B cell (primary cell): ENCODE measurements around the gene PTPRE. TPM values are rescaled to one million over a fixed set of nuclear protein-coding genes. Genes with fewer than 3 reads are reported as not detected.

Experiments used
- ATAC-seq: fragments of 200-7000 bp; cut with Tn5 transposase; one replicate; pipeline ENCODE4 v1.10.0; 2021; ENCODE audit warnings: low read depth, mild to moderate bottlenecking, moderate number of reproducible peaks, moderate library complexity
- CTCF ChIA-PET: fragments of 350-600 bp; sonication (Branson Sonifier 250); formaldehyde crosslinking; loops from one replicate; lab custom pipeline; 2021; ENCODE audit warnings: antibody characterized with exemption, inconsistent platforms; lab: Charles Lee
- POLR2A ChIA-PET: fragments of 350-600 bp; sonication (Branson Sonifier 250); formaldehyde crosslinking; loops from one replicate; lab custom pipeline; 2021; ENCODE audit warnings: antibody characterized with exemption; lab: Charles Lee
- DNase-seq: peaks from one replicate; pipeline ENCODE4 v3.0.0; 2013
- H2AFZ ChIP-seq: 2 replicates; pipeline ENCODE4 v1.6.1; 2012; ENCODE audit warnings: mild to moderate bottlenecking, low read depth, low read length; ENCODE audit not compliant: insufficient read depth, poor library complexity, severe bottlenecking
- H3K27ac ChIP-seq, 2 donors: 1 replicate in 1 of 2; 2 replicates in 1 of 2; pipeline ENCODE4 v1.5.1; 2012 to 2013; ENCODE audit warnings: low read length in 2 of 2, mild to moderate bottlenecking in 2 of 2, moderate library complexity in 1 of 2
- H3K27me3 ChIP-seq, 4 experiments: fragments of 200-600 bp in 1 of 4; sonication (generic) in 1 of 4; replicated peaks in 1 of 4; 1 replicate in 2 of 4; 2 replicates in 2 of 4; pipeline versions ENCODE4 v1.6.1 to v1.7.0; 2013 to 2016; ENCODE audit warnings: low read length in 3 of 4, mild to moderate bottlenecking in 2 of 4, mixed read lengths in 1 of 4, moderate library complexity in 1 of 4; ENCODE audit not compliant: insufficient read depth in 4 of 4, control insufficient read depth in 3 of 4; ENCODE audit errors: control extremely low read depth in 1 of 4
- H3K36me3 ChIP-seq, 2 experiments: replicated peaks in 1 of 2; 1 replicate in 1 of 2; 2 replicates in 1 of 2; pipeline versions ENCODE4 v1.6.1 to v1.7.1; 2013; ENCODE audit warnings: low read length in 1 of 2; ENCODE audit not compliant: insufficient read depth in 2 of 2, control insufficient read depth in 1 of 2; ENCODE audit errors: control extremely low read depth in 1 of 2, extremely low read depth in 1 of 2
- H3K4me1 ChIP-seq, 2 donors: fragments of 200-600 bp in 1 of 2; sonication (generic) in 1 of 2; 1 replicate in 1 of 2; 2 replicates in 1 of 2; pipeline versions ENCODE4 v1.5.1 to v1.6.1; 2013 to 2017; ENCODE audit warnings: low read length in 2 of 2; ENCODE audit not compliant: control insufficient read depth in 2 of 2, insufficient read depth in 2 of 2
- H3K4me2 ChIP-seq: replicated peaks from 2 replicates; pipeline ENCODE3; 2012; ENCODE audit warnings: mild to moderate bottlenecking, low read depth, low read length; ENCODE audit not compliant: poor library complexity, severe bottlenecking
- H3K4me3 ChIP-seq, 5 experiments: fragments of 200-600 bp in 1 of 5; sonication (generic) in 1 of 5; 1 replicate in 3 of 5; 2 replicates in 2 of 5; pipeline versions ENCODE4 v1.5.1 to v1.7.0; 2011 to 2016; ENCODE audit warnings: low read length in 4 of 5, mild to moderate bottlenecking in 4 of 5, low read depth in 2 of 5, control low read depth in 1 of 5, moderate library complexity in 1 of 5; ENCODE audit not compliant: insufficient read depth in 1 of 5; ENCODE audit errors: control extremely low read depth in 1 of 5, extremely low read depth in 1 of 5
- H3K79me2 ChIP-seq: fragments of 200-600 bp; sonication (generic); one replicate; pipeline ENCODE4 v1.6.0; 2016; ENCODE audit warnings: low read length; ENCODE audit not compliant: control insufficient read depth, insufficient read depth
- H3K9ac ChIP-seq: fragments of 200-600 bp; sonication (generic); 2 replicates; pipeline ENCODE4 v1.6.1; 2017; ENCODE audit warnings: mild to moderate bottlenecking, low read length, moderate library complexity
- H3K9me3 ChIP-seq, 3 donors: one replicate each; pipeline versions ENCODE4 v1.6.1 to v1.7.1; 2013; ENCODE audit warnings: low read length in 2 of 3; ENCODE audit not compliant: control insufficient read depth in 2 of 3, insufficient read depth in 1 of 3; ENCODE audit errors: control extremely low read depth in 1 of 3
- H4K20me1 ChIP-seq: 2 replicates; pipeline ENCODE4 v1.6.0; 2012; ENCODE audit warnings: mild to moderate bottlenecking, low read length; ENCODE audit not compliant: insufficient read depth, control insufficient read depth, poor library complexity, severe bottlenecking
- H3K27ac Mint-ChIP-seq: one replicate; pipeline ENCODE4 v1.8.0; 2021; ENCODE audit warnings: mixed read lengths
- H3K27me3 Mint-ChIP-seq: one replicate; pipeline ENCODE4 v1.8.0; 2021; ENCODE audit warnings: mixed read lengths
- H3K4me1 Mint-ChIP-seq: one replicate; pipeline ENCODE4 v1.8.0; 2021; ENCODE audit warnings: mixed read lengths
- H3K4me3 Mint-ChIP-seq: one replicate; pipeline ENCODE4 v1.8.0; 2021; ENCODE audit warnings: mixed read lengths
- H3K9me3 Mint-ChIP-seq: one replicate; pipeline ENCODE4 v1.8.0; 2022; ENCODE audit warnings: mixed read lengths; ENCODE audit not compliant: insufficient read depth
- CTCF ChIP-seq: fragments of 200-600 bp; IDR thresholded peaks from one replicate; pipeline ENCODE4 v1.8.0; 2022; ENCODE audit warnings: antibody characterized with exemption, mild to moderate bottlenecking
- EZH2 ChIP-seq: IDR thresholded peaks from 2 replicates; pipeline ENCODE4 v1.6.1; 2012; ENCODE audit warnings: borderline replicate concordance, low read depth, mild to moderate bottlenecking, moderate library complexity, low read length; ENCODE audit not compliant: insufficient read depth, poor library complexity, severe bottlenecking
- WGBS: methylation state at CpG from one replicate; pipeline ENCODE4 v1.1.5; 2013; ENCODE audit warnings: missing lambda C conversion rate; ENCODE audit not compliant: insufficient coverage; 5-methylcytosine and 5-hydroxymethylcytosine counted together
- intact Hi-C: fragments of 100-400 bp; cut with micrococcal nuclease; formaldehyde crosslinking; loops from one replicate; pipeline ENCODE4 v1.10.0; 2022
- polyA plus RNA-seq: library from polyadenylated mRNA; depleted of rRNA; stranded (reverse); fragments of >200 nt; gene quantifications from 2 replicates; pipeline ENCODE4 v1.2.3, GENCODE V29; 2012
- total RNA-seq, 2 donors: library from RNA; stranded (reverse); fragments of 120-200 nt in 1 of 2; gene quantifications; 1 replicate in 1 of 2; 2 replicates in 1 of 2; pipeline versions ENCODE4 v1.2.3 to v1.2.4, GENCODE V29; 2013 to 2022

PTPRE gene
- total and polyA plus RNA-seq, 2 donors (not counting 1 experiment from before 2014, with no cell fraction given) = 6.6 to 32.7 TPM

DNA sequence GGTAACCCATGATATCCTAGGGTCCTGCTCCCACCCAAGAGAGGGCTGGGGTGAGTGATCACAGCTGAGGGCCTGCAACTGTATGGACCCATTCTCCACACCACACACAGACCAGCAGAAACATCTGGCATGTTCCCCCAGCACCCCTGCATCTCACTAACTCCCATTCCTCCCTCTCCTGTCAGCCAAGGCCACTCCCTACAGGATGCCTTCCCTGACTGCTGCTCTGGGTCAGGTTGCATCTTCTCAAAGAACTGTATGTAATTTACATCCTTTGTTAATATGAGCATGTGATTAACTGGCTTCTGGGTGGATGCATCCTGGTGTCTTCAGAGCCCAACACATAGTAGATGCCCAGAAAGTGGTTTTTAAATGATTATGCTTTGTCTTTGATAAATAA lies 56.2 kb downstream of the PTPRE start:
- Histone ChIP-seq H3K9me3 (no peaks in the 10 kb centered on the region), H2AFZ (no peak overlapping the region), H3K4me3 (no peak overlapping the region), H3K79me2 (no peaks in the 10 kb centered on the region), H3K27me3 (peaks cover 0 to 2% (median 0%) of the 10 kb centered on the region in 4 experiments), H3K4me1 (no peaks in the 10 kb centered on the region), H4K20me1 (no peaks in the 10 kb centered on the region), H3K9ac (no peak overlapping the region), H3K36me3 (no peaks in the 10 kb centered on the region), H3K4me2 (no peak overlapping the region), H3K27ac (no peak overlapping the region)
- no peaks in the 10 kb centered on the region for H3K9me3 Mint-ChIP-seq
- H3K4me3 Mint-ChIP-seq = no peak overlapping the region
- H3K27me3 Mint-ChIP-seq = peaks cover 23% of the 10 kb centered on the region
- intact Hi-C loops = no loop called here
- H3K4me1 Mint-ChIP-seq = no peaks in the 10 kb centered on the region
- ChIA-PET CTCF (no interaction called here), POLR2A (no interaction called here)
- ATAC-seq (no peak), DNase-seq (no peak)
- TF ChIP-seq EZH2 = no peak
- TF ChIP-seq CTCF = no peak
- no peak overlapping the region for H3K27ac Mint-ChIP-seq

GRCh38 chr10:127964621-127965020 lies 57.7 kb downstream of the PTPRE start:
- intact Hi-C loops = no loop called here
- no peak overlapping the region for H2AFZ ChIP-seq
- no peak for DNase-seq
- no peak for ATAC-seq
- ChIA-PET CTCF (no interaction called here), POLR2A (no interaction called here)
- Mint-ChIP-seq H3K27me3 (peaks cover 20% of the 10 kb centered on the region), H3K9me3 (no peaks in the 10 kb centered on the region), H3K27ac (no peak overlapping the region), H3K4me3 (no peak overlapping the region), H3K4me1 (no peaks in the 10 kb centered on the region)
- no peak overlapping the region for H3K4me3 ChIP-seq
- TF ChIP-seq CTCF = no peak
- no peak for TF ChIP-seq EZH2
- no peak overlapping the region for H3K4me2 ChIP-seq
- H3K79me2 ChIP-seq = no peaks in the 10 kb centered on the region
- no peak overlapping the region for H3K9ac ChIP-seq
- H3K27ac ChIP-seq = no peak overlapping the region
- H4K20me1 ChIP-seq = no peaks in the 10 kb centered on the region
- WGBS = 85% methylated on average over 9 of the region's 12 CpGs
- no peaks in the 10 kb centered on the region for H3K9me3 ChIP-seq
- H3K27me3 ChIP-seq = peaks cover 0 to 2% (median 0%) of the 10 kb centered on the region in 4 experiments
- no peaks in the 10 kb centered on the region for H3K4me1 ChIP-seq
- H3K36me3 ChIP-seq = no peaks in the 10 kb centered on the region
